Measurements from ENCODE around the gene IL2RA.
"Not testable (repeated sequence)": the region's sequence is repeated elsewhere in the genome, so short reads cannot be mapped to it uniquely, and the experiment has no call there.

IL2RA gene

DNA sequence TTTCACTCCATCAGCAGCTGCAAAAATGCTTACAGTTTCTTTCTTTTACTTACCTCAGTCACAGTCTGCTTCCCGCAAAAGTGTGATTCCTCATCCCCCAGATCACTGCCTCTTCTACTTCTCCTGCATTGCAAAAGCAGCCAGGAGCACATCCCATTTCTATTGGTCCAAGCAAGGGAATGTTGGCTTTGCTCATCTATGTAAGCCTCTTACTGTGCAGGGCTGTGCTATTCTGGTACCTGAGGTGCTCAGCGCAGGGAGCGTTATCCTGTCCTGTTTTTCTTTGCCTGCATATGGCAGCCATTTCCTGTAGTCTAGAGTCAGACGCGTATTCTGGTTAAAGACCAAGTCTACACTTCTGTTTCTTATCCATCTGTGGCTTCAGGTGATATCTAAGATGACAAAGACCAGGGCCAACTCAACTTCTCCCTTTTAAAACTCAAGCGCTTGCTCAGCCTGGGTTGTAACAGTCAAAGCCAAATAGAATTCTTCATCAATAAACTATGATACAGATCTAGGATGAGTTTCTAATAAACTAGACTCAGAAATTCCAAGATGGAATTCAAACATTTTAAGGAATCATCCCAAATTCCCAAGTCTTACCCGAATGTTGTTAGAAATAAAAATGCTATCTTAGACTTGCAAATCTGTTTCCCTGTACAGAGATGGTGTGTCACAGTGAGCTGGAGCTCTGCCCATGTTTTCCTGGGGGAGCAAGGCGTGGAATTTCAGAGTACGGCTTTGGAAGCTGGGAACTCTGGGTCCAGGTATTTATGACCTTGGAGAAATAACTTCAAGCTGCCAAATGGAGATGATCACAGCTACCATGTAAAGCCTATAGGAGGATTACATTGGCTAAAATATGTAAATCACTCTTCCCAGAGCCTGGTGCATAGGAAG, 20.6 kb upstream of the IL2RA start:
- DNase-seq: no peak

DNA sequence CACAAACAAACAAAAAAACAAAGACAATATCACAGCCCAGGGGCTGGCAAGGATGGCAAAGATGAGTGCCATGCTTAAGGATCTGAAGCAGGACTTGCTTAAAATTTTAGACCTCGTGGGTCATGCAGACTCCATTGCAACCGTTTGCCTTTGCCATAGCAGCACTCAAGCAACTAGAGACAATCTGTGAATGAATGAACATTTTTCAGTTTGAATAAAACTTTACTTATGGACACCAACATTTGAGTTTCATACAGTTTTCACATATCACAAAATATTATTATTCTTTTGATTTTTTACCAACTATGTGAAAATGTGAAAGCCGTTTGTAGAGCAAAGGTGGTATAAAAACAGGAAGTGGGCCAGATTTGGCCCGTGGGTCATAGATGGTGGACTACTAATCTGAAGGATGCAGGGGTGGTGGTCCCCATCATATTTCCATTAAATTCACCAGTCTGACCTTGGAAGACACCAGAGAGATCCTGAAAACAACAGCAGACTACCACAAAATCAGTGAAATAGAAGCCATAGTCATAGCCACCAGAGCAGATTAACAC, 18.3 kb upstream of the IL2RA start:
- DNase-seq: no peak

DNA sequence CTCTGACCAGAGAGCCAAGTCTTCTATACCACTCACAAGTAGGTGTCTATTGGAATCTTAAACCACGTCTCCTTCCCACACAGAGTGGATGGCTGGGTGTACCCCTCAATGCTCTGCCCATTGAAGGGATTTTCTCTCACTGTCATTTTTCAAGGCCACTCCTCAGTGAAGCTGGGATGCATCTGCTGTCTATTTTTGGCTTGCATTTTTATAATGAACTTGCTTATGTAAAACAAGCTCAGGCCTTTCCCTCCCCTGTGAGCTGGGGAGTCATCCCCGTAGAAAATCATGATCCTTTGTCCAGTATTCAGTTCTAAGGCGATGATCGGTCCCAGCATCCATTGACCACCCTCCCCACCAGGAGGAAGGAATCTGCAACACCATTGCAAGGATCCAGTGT, 16.9 kb upstream of the IL2RA start:
- DNase-seq: no peak

DNA sequence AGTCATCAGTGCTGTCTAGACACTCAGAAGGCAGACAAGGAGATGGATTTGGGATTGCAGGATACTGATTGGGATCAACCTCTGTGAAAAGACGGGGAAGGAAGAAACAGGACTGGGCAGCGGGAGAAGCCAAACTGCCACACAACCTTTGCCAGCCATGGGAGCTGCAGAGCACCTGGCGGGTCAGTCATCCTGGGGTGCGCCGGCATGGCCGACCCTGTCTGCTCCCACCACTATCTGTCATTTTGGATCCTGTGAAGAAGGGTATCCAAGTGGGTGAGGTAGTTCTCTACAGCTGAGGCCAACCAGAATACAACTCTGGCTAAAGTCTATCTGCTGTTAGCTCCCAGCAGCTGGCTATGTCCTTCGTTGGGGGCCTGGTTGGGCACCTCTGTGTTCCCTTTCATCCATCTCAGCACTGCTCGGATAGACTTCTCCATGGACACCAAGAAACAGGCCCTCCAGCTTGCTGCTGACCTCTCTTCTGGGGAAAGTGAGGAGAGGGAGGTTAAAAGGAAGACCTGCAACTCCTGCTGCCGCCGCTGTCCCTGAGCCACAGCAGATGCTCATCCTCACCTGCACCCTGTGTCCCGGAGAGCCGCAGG, 15.0 kb upstream of the IL2RA start:
- no peak for DNase-seq

DNA sequence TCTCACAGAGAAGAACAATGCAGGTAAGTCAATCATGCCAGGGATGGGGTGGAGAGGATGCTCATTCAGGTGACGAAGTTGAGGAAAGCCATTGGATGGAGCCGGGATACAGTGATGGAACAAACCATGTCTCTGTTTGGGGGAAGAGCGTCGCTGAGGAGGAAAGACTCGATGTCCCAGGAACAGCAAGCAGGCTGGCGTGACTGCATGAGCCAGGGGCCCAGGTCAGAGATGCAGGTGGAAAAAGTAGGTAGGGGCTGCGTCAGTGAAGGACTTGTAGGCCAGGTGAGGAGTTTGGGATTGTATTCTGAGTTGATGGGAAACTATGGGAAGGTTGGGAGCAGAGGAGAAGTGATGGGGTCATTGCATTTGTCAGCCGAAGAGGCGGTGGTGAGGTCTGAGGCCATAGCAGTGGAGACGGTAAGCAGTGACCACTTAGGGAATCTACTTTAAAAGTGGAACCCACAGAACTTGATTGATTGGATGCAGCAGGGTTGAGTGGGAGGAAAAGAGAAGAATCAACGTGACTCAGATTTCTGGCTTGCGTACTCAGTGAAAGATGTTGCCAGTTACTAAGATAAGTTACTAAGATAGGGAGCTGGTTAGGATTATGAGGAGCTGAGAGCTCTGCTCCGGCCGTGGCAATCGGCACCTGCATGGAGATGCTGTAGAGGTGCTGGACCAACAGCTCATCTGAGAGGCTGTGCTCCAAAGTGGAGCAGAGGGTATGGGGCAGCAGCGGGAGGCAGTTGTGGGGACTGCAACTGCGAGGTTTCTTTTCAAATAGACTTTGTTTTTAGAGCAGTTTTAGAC, 12.5 kb upstream of the IL2RA start:
- no peak for DNase-seq

DNA sequence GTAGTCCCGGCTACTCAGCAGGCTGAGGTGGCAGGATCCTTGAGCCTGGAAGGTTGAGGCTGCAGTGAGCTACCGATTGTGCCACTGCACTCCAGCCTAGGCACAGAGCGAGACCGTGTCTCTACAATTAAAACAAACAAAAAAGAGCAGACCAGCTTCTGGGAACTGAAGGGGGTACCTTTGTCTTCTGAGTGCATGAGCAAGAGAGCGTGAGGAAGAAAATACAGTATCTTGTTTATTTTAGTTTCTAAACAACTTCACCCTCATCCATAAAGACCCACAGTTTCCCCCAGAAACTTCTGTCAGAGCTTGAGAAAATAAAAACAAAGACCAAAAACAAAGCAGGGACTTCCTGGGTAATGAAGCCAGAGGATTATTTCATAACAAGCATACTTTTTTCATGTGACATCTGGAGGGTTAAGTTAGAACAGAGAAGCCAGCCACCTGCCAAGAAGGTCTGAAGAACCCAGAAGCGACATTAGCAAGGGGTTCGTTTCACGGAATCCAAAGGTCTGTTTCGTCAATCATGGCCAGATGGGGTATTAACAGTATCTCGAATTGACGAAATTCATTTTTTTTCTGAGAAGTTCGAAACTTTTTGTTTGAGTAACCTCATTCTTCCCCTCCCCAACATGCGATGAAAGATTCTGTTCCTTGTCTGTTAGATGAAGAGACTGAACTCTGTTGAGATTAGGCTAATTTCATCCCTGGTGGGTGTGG, 10.2 kb upstream of the IL2RA start:
- no peak for DNase-seq

DNA sequence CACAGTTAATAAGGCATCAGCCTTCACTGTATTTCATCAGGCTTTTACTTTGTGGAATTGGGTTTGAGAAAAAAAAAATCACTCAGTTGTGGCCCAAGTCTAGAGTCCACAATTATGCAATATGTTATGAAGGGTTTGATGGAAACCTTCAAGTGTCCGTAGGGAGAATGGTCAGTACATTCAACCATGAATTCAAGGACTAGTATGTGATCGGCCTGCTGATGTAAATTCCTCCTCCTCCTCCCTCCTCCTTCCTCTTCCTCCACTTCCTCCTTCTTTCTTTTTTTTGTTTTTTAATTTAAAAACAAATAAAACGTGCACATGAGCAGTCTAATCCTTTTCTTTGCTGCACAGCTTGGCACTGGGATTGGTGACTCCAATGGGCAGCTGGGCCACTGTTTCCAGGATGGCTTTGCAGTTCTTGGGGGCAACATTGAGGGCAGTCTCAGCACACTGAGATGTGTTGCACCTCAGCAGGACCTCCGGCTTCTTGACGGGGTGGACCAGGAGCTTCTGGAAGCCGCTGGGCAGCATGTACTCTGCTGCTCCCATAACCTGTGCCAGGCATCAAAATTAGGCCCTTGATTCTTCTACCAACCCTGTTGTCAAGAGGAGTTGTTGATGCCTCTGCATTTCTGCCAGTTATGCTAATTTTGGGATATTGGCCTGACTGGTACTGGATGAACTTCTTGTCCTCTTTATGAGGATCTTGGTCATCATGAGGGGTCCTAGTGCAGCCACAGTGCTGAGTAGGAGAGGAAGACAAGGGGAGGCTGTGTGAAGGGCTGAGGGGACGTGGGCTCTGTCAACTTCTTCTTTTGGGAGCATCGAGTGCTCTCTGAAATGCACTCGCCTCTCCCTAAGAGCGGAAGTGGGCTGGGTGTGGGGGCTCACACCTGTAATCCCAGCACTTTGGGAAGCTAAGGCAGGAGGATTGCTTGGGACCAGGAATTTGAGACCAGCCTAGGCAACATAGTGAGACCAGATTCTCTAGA, 9.3 kb upstream of the IL2RA start:
- DNase-seq: no peak

DNA sequence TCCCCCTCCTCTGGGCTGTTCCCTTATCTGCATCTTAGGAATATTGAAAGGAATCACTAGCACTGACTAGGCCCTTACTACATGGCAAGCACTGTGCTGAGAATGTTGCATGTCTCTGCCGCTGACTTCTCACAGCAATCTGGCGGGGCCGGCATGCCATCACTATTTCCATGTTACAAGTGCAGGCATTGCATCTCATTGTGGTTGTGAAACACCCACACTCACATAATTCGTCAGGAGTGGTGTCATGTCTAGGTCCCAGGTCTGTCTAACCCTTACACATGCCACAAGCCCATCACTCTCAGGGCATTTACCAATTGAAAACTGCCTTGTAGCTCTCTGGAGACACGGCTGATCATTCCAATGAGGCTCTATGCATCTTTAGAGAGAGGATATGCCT, 8.5 kb upstream of the IL2RA start:
- DNase-seq: no peak

DNA sequence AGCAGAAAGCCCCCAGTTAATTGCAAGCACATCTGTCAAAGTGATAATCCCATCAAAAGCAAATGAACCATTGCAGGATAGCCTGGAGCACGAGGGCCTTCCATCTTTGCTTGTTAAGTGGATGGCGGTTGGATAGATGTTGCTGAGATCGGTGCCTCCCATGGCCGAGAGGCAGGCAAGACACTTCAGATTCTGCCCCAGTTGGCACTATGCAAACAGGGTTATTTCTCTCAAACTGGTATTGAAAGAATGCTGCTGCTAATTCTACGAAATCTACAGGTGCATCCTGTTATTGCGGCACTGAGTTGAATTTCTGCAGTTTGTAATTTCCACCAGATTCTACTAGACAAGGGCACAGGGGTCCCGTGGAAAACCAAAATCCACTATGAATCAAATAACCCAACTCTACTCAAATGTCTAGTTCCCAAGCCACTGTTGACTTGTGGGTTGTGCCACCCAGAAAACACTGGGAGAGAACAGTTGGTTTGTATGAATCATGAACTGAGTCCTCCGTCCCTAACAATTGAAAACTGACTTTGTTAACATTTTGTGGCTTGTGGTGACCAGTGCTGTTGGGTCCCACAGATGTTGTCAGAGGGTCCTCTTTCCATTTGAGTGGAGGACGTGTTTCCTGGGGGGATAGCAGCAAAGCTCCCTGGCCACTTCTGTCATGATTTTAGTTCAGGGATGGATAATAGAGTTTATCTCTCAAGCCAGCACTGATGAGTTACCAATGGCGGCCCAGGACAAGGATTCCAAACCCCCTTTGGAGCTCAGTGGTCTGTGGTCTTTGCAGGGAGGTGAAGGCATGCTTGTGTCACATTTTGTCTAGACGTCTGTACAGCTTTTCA, 7.1 kb upstream of the IL2RA start:
- no peak for DNase-seq

DNA sequence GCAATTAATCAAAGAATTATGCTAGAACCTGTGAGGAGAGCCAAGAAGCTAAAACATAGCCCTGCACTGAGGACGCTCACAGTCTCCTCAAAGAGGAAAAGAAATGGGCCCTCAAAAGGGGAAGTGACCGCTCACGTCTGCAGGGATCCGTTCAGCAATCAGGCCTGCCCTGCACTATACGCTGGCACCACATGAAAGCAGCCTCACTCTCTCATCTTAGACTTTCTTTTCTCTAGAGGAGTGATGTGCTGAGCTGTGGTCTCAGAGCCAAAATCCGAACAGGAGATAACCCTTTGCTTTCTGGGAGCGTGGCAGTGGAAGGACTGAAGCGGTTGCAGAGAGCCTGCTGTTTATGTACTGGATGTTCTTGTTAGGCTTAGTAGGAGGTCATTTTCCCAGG, 6.3 kb upstream of the IL2RA start:
- DNase-seq: no peak

DNA sequence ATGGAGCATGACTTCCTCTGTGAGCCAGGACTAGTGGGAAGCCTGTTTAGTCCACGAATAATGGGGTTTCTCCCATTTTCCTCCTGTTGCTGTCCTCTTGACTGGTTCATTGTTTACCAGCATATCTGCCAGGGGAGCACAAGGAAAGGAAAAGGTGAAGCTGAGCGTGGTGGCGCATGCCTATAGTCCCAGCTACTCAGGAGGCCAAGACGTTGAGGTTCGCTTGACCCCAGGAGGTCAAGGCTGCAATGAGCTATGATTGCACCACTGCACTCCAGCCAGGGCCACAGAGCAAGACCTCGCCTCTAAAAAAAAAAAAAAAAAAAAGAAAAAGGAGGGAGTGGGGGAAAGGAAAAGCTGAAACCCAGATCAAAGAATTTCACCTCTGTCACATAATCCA, 5.8 kb upstream of the IL2RA start:
- no peak for DNase-seq

DNA sequence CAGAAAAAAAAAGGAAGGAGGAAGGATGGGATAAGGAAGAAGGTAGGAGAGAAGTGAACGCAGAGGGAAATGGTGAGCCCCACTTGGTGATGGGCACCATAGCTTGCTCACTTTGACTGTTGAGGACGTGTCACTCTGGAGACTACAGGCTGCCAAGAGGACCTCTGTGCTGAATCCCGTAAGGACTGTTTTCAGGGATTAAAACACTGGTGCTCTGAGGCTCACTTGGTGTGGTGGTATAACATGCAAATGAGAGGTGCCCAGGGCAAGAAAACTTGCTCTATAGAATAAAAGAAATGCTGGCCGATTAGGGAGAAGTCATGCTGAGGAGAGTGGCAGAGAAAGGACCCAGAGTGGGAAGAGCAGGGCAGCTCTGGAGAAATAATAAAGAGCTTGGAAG, 5.3 kb upstream of the IL2RA start:
- no peak for DNase-seq

DNA sequence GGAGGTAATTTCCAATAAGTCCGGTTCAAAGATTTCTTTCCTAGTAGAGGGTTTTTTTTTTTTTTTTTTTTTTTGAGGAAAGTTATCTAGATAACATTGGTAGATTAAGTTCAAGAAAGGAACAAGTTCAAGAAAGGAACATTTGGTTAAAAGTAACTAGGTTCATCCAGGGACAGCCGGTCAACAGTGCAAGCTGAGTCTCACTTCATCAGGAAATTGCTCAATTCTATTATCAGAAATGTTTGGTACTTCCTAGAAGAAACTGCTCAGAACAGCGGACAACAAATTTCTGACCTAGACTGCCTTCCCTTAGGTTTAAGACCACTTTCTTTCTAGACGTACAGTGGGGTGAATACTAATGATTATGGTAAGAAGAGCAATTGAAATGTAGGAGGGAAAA, 3.7 kb upstream of the IL2RA start:
- DNase-seq: no peak

DNA sequence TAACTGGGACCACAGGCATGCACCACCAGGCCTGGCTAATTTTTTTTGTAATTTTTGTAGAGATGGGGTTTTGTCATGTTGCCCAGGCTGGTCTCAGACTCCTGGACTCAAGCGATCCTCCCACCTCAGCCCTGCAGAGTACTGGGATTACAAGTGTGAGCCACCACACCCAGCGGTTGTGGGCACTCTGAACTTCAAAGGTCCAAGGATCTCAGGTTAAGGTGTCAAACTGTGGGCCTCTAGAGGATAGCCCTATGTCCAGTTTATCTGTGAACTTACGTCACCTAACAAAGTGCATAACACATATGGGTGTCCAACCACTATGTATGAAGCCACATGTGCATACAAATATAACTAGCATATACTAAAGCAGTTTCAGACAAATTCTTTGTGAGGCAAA, 3.2 kb upstream of the IL2RA start:
- DNase-seq: no peak

DNA sequence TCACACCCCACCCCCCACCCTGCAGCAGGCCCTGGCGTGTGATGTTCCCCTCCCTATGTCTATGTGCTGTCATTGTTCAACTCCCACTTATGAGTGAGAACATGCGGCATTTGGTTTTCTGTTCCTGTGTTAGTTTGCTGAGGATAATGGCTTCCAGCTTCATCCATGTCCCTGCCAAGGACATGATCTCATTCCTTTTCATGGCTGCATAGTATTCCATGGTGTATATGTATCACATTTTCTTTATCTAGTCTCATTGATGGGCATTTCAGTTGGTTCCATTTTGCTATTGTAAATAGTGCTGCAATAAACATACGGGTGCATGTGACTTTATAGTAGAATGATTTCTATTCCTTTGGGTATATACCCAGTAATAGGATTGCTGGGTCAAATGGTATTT, 2.6 kb upstream of the IL2RA start:
- not testable (repeated sequence) for DNase-seq

DNA sequence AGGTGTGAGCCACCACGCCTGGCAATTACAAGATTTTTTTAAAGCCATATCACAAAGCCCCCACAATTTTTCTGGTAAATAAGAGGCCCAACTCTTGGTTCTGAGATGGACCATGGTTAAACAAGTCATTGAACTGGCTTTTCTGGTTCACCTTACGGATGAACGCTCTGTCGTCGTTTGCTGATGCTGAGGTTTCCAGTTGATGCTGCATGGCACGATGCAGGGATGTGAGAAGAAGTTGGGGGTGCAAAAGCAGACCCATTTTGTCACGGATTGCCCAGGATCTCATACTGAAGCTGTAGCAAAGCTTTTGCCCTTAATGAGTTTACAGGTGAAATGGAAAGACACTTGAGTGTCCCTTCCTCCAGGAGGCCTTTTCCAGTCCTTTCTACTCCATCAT, 2.0 kb upstream of the IL2RA start:
- DNase-seq: no peak

DNA sequence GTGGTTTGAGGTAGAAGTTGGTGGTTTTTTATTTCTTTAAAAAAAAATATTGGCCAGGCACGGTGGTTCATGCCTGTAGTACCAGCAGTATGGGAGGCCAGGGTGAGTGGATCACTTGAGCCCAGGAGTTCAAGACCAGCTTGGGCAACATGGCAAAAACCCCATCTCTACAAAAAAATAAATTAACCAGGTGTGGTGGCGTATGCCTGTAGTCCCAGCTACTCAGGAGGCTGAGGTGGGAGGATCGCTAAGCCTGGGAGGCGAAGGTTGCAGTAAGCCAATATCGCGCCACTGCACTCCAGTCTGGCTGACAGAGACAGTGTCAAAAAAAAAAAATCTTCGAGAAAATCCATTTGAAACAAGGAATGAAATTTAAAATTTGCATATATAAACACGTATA, 1.1 kb downstream of the IL2RA start:
- DNase-seq: no peak

DNA sequence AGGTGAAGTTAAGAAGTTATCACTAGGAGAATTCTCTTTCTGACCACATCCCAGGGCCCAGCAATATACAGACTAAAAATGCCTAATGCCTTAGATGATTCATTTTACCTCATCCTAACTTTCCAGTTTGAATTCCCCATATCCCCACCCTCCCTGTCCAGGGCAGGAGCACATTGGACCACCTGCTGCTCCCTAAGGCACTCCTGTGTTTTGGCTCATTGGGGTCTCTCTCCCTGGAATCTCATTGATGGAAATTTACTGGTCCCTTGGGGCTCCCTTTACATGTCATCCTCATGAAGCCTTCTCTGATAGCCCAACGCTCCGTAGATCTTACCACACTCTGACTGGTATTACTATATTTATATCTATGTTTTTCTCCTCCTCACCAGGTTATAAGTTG, 2.7 kb downstream of the IL2RA start:
- DNase-seq: no peak

DNA sequence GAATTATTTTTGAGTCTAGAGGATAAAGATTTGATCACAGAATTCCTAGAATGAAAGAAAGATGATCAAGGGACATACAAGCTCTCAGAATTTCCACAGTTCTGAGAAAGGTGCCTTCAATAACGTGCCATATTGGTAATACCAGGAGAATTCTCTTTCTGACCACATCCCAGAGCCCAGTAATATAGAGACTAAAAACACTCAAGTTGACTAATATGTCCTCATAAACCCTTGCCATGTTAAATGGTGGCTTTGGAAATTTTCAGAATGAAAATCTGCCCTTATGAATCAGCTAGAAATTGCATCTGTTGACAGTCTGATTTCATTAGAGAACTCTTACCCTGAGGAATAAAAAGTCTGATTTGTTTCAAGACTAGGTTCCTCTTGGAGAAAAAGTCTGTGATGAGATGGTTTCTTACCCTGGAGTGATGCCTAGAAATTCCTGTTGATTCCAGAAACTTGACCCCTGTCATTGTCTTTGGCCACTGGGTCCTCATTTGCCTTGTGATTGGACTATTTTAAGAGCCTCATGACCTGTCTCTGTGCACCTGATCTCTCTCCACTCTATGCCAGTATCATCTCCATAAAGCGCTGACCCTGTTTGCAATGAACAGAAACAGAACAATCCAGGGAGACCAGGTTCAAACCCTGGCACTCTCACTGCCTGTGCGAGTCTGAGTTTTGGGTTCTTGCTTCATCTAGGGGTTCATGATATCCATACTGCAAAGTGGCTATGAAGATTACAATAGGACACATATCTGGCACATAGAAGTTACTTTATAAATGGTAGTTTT, 3.3 kb downstream of the IL2RA start:
- DNase-seq: no peak
